Upper lobe of right lung (tissue), 1 donor: ENCODE data around the gene SCAMP3. TPM values are rescaled to one million over a fixed set of nuclear protein-coding genes. Genes with fewer than 3 reads are reported as not detected.

Source experiments
- ATAC-seq: fragments of 200-7000 bp; cut with Tn5 transposase; one replicate; pipeline ENCODE4 v1.9.1; 2020; ENCODE audit warnings: mild to moderate bottlenecking, moderate library complexity
- DNase-seq: peaks from one replicate; pipeline ENCODE4 v3.0.0-alpha.2; 2020
- H3K27ac ChIP-seq: fragments of 200-600 bp; one replicate; pipeline ENCODE4 v1.8.0; 2022
- H3K27me3 ChIP-seq: fragments of 200-600 bp; one replicate; pipeline ENCODE4 v1.8.0; 2022; ENCODE audit warnings: mild to moderate bottlenecking
- H3K36me3 ChIP-seq: fragments of 200-600 bp; one replicate; pipeline ENCODE4 v1.8.0; 2022
- H3K4me1 ChIP-seq: fragments of 200-600 bp; one replicate; pipeline ENCODE4 v1.8.0; 2022
- H3K4me3 ChIP-seq: fragments of 200-600 bp; one replicate; pipeline ENCODE4 v1.8.0; 2022; ENCODE audit warnings: mild to moderate bottlenecking
- H3K9me3 ChIP-seq: fragments of 200-600 bp; one replicate; pipeline ENCODE4 v1.8.0; 2022
- intact Hi-C: fragments of 100-400 bp; cut with DNase I; formaldehyde crosslinking; loops from one replicate; pipeline ENCODE4 v1.11.0; 2022
- total RNA-seq: library from RNA; stranded (reverse); fragmentation: NEBNext Ultra II Directional; extraction: Animal tissue kit (Norgen Biotek cat#: 25700); gene quantifications from one replicate; pipeline ENCODE4 v1.2.1, GENCODE V29; 2021
- TF ChIP-seq, protein P1 (sequence below): fragments of 200-600 bp; IDR thresholded peaks from one replicate; pipeline ENCODE4 v1.8.0; 2022; ENCODE audit warnings: antibody characterized with exemption
- donor health status: DM: no; HTN: yes; CAD: no; lungs with severe emphysema.

The SCAMP3 gene
- total RNA-seq, 1 donor from 2014 or later, result 70.9 TPM

- Histone ChIP-seq H3K9me3 (no peaks in the 10 kb centered on the region), H3K4me3 (no peak overlapping the region), H3K27me3 (no peaks in the 10 kb centered on the region), H3K36me3 (no peaks in the 10 kb centered on the region), H3K4me1 (peaks cover 28% of the 10 kb centered on the region), H3K27ac (peak overlapping the region; percentile 100)
- ATAC-seq (peak; percentile 62), DNase-seq (peak; percentile 90)
- TF ChIP-seq, protein P1, sequence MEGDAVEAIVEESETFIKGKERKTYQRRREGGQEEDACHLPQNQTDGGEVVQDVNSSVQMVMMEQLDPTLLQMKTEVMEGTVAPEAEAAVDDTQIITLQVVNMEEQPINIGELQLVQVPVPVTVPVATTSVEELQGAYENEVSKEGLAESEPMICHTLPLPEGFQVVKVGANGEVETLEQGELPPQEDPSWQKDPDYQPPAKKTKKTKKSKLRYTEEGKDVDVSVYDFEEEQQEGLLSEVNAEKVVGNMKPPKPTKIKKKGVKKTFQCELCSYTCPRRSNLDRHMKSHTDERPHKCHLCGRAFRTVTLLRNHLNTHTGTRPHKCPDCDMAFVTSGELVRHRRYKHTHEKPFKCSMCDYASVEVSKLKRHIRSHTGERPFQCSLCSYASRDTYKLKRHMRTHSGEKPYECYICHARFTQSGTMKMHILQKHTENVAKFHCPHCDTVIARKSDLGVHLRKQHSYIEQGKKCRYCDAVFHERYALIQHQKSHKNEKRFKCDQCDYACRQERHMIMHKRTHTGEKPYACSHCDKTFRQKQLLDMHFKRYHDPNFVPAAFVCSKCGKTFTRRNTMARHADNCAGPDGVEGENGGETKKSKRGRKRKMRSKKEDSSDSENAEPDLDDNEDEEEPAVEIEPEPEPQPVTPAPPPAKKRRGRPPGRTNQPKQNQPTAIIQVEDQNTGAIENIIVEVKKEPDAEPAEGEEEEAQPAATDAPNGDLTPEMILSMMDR, result peak; percentile 84
- intact Hi-C loops, result no loop called here
These were observed 55.0 kb downstream of the SCAMP3 start for GRCh38 chr1:155206891-155207805.

Other genes starting within 250 kb of the SCAMP3 start
- 1.5 TPM for gene DCST2, start 228.6 kb downstream of the SCAMP3 start, total RNA-seq
- gene DCST1, start 228.5 kb downstream of the SCAMP3 start, total RNA-seq, result not detected
- 163 TPM for gene ADAM15, start 211.0 kb downstream of the SCAMP3 start, total RNA-seq
- gene EFNA4, start 198.6 kb downstream of the SCAMP3 start, total RNA-seq, result 5.3 TPM
- 1.0 TPM for gene EFNA3, start 183.5 kb downstream of the SCAMP3 start, total RNA-seq
- 178 TPM for gene EFNA1, start 134.5 kb downstream of the SCAMP3 start, total RNA-seq
- 44.7 TPM for gene SLC50A1, start 126.5 kb downstream of the SCAMP3 start, total RNA-seq
- 71.1 TPM for gene DPM3, start 121.8 kb downstream of the SCAMP3 start, total RNA-seq
- gene KRTCAP2, start 89.1 kb downstream of the SCAMP3 start, total RNA-seq, result 130 TPM
- gene TRIM46, start 88.5 kb downstream of the SCAMP3 start, total RNA-seq, result 0.43 TPM
- 24.9 TPM for gene THBS3, start 54.5 kb downstream of the SCAMP3 start, total RNA-seq
- gene MTX1, start 53.7 kb downstream of the SCAMP3 start, total RNA-seq, result 28.4 TPM
- 27.8 TPM for gene ENTREP3, start 6.9 kb downstream of the SCAMP3 start, total RNA-seq
- gene CLK2, start 11.1 kb upstream of the SCAMP3 start, total RNA-seq, result 51.2 TPM
- gene HCN3, start 15.1 kb upstream of the SCAMP3 start, total RNA-seq, result 2.6 TPM
- gene PKLR, start 39.1 kb upstream of the SCAMP3 start, total RNA-seq, result not detected
- 225 TPM for gene FDPS, start 46.5 kb upstream of the SCAMP3 start, total RNA-seq
- 27.0 TPM for gene RUSC1, start 58.5 kb upstream of the SCAMP3 start, total RNA-seq